Left kidney (tissue), 2 donors: ENCODE results near the gene SDK2. TPM values are rescaled to one million over a fixed set of nuclear protein-coding genes. Genes with fewer than 3 reads are reported as not detected.

Experiments
- DNase-seq: peaks from one replicate; pipeline ENCODE4 v3.0.0-alpha.2; 2013
- polyA plus RNA-seq: library from polyadenylated mRNA; unstranded; fragments of 120-200 nt; gene quantifications from one replicate; pipeline ENCODE4 v1.2.1, GENCODE V29; 2013; ENCODE audit not compliant: insufficient read length

Gene SDK2
- polyA plus RNA-seq, 1 donor = 9.3 TPM

DNA sequence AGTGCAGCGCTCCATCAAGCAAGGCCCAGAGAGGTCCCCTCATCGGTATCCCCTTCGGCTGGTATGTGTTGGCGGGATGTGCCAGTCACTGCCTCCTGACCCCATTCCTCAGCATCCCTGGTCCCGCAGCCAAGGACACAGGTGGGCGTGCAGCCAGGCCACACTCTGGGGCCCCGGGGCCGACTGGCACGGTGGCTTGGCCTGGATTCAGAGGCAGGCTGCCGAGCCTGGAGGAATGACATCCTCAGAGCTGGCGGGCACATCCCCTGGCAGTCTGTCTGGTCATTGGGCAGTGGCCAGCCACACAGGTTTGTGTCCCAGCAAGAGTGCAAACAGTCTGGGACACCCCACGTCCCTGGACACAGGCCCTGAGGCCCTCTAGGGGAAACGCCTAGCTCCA lies 111.1 kb downstream of the SDK2 start:
- DNase-seq = no peak

DNA sequence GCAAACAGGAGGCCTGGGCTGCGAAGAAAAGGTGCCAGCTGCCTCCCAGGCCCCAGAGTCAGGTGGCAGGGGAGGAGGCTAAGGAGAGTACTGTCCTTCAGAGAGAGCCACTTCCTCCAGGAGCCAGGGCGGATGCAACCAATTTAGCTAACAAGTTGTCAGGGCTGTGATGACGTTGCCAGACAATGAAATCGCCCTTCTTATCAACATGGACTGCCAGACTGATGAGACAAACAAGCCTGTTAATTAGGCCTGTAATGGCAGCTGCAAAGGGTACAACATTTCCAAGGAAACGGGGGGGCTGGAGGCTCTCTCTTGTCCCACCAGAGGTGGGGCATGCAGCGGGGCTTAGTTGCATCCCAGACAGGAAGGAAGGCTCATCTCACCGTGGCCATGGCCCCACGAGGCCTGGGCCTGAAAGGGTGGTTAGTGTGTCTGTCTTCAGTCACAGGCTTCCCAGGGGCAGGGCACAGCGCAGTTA lies 111.8 kb downstream of the SDK2 start:
- DNase-seq = no peak

DNA sequence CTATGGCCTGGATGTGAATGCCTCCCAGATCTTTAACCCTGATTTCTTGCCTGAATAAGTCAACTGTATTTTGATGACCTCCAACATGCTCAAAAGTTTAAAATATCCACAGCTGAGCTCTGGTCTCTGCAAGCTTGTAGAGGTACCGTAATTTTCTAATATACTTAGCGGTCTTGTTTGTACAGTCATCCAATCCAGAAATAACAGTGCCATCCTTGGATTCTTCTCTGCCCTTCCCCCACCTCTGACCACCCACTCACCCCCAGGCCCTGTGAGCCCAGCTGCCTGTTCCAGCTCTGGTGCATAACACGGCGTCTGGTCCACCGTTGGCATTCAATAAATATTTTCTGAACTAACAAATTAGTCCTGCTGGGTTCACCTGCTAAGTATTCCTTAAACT lies 113.1 kb downstream of the SDK2 start:
- no peak for DNase-seq

DNA sequence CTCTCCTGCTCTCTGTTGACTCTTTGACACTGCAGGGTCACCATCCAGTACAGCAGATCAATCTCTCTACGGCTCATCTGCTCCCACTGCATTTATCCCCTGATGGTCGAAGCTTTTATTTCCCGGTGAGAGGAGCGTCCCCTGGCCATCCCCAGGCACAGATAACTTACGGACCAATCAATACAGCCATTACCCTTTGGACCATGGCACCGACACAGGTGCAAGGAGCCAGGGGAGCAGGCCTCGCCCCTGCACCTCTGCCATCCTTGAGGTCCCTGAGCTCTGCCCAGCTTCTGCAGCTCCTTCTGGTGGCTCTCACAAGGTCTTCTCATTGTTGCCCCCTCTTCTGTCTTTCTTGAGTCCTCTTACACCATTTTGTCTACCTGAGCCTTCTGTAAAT lies 115.6 kb downstream of the SDK2 start:
- DNase-seq = no peak

DNA sequence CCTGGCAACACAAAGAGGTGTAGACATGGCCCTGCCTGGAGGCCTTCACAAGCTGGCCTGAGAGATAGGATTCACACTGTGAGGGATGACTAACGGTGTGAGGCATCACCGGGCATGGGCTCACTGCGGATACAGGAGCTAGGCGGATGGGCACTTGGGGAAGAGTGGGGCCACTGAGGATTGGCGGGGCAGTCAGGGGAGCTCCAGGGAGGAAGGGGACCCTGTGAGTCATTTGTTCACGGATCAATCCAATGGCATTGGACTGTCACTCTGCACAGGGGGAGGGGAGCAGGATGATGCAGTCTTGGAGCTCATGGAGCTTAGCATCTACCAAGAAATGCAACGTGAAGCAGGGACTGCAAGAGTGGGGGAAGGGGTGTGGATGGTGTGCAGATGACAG lies 117.3 kb downstream of the SDK2 start:
- no peak for DNase-seq

DNA sequence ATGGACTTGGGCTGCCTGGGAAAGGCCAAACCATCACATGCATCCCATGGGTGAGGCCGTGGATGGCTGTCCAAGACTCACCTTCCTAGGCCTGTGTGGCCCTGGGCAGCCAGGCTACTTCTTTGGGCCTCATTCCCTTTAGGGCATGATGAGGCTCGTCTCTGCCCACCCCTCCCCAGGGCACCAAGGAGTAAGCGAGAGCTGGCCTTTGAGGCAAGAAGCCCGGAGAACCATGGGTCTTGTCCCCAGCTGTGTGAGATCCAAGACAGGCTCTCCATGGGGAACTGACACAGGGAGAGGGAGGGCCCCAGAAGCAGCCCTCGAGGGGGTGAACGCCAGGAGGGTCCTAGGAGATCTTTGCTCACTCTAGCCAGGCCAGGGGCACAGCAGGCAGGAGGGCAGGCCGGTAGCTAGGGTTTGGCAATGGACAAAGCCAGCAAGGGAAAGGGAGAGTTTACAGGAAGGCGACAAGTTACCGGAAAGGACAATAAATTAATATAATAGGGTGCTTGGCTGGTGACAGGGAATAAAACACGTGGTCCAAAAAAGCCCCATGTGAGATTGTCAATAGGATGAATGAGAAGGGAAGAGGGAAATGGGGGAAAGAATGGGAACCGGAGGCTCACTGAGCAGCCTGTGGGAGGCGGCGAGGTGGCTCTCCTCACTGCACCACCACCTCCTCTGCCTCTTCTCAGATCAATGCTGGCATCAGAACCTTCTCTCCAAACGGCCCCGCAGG lies 119.1 kb downstream of the SDK2 start:
- DNase-seq = no peak

DNA sequence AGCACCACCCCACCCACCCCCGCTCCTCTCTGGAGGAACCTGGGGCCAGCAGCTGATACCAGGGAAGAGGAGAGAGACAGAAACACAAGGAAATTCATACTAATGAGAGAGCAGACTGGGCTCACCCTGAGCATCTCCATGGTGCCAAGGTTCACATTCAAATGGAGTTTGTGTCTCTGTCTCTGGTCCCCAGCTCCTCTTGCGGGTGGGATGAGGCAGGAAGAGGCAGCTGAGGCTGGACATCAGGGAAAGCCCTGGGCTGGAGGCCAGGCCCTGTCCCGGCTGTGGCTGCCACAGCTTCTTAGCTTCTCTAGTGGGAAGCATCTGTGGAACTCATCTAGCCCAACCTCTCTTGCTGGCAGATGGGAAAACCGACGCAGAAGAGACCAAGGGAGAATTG lies 121.5 kb downstream of the SDK2 start:
- DNase-seq = no peak

DNA sequence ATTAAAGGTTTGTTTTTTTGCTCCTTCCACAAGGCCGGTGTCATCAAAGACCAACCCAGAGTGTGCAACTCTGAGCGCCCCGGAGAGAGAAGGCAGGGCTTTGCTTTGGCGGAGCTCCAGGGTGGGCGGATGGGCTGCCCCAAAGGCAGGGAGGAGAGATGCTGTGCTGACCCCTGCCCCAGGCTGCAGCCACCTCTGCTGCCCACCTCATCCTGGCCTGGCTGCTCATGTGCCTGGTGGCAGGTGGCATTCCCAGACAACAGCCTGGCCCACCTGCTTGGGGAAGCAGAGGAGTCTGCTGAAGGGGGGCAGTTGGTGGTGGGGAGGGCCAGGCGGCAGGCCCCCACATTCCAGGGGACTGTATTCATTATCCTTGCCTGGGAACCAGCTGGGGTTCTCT lies 122.1 kb downstream of the SDK2 start:
- DNase-seq = no peak

DNA sequence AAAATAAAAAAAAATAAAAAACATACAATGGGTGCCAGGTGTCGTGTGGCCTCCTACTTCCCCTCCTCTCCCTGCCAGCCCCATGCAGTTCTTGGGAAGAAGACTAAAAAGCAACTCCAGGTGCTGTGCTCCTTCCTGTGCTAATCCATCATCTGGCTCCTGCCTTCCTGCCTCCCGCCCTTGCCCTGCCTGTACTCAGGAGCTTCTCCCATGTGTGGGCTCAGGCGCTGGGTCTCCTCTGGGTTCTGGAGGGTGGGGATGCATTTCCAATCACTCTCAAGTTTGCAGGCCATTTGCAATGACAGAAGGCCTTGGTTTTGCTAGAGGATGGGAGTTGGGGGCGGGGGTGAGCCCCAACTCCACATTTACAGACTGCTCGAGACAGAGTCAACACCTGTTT lies 122.9 kb downstream of the SDK2 start:
- no peak for DNase-seq

DNA sequence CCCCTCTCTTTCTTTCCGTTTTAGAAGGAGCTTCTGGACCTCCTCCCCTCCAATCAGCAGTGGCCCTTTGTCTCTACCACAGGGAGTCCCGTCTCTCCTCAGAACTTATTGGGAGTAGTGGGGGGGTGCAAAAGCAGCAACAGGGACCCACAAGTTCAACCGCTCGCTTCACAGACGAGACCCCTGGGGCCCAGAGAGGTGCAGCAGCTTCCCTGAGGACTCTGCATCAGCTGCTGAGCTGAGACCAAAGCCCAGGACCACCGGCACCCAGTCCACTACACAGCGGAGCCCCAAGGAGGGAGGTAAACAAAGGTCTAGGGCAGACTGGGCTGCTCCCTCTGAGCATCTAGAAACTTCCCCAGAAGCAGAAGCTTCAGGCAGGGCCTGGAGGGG lies 123.9 kb downstream of the SDK2 start:
- no peak for DNase-seq

DNA sequence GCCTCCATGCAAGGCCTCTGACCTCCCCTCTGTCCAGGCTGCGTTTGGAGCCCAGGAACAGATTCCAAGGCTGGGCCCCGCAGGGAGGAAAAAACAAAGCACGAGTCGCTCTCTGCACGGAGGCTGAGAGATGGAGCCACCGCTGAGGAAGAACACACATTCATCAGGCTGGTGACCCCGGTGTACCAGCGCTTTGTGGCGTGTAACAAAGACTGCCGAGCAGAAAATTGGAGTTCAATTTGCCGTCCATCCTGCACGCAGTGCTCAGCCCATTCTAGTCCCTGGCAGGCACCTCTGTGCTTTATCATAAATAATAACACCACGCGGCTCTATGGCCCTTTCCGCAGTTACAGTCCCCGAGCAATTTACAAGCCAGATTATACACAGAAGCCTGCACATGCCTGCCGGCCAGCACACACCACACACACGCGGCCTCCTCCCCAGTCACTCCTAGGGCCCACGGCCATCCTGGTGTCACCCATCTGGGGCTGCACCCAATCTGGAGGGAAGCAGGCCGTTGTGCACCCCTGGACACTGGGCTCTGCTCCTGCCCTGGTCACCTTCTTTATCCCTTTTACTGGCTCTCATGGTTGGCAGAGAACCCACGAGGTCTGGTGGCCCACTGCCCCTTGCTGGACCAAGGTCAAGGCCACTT lies 124.4 kb downstream of the SDK2 start:
- DNase-seq = no peak

DNA sequence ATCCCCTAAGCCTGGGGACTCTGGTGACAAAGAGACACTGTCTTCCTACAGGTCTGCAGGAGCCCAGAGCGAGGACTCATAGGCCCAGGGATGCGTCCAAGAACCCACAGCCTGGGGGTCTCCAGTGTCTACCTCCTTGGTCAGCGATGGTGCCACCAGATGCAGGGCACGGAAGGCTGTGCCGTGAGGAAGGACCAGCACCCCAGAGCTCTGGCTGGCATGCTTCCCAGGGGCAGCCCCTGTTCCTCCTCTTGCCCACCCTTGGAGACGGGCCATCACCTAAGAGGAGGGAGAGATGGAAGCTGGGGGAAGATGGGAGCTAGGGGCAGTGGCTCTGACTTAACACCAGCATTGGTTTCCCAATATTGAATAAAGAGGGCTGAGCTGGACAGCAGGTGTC lies 125.2 kb downstream of the SDK2 start:
- no peak for DNase-seq

DNA sequence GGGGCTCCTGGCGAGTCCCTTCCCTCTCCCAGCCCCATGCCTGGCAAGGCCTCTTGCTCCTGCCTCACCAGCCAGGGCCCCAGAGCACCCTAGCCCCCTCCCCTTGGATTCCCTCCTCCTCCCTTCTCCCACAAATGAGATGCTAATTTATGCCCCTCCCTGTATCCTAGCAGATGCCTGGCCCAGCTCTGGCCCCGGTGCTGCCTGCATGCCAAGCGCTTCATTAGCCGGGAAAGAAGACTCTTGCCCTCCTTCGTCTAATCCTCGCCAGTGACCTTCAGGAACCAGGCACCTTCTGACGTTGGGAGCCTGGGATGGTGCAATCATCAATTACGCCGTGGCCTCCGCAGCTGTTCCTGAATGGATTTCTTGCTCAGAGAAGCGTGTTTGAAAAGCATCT lies 127.8 kb downstream of the SDK2 start:
- DNase-seq = no peak

DNA sequence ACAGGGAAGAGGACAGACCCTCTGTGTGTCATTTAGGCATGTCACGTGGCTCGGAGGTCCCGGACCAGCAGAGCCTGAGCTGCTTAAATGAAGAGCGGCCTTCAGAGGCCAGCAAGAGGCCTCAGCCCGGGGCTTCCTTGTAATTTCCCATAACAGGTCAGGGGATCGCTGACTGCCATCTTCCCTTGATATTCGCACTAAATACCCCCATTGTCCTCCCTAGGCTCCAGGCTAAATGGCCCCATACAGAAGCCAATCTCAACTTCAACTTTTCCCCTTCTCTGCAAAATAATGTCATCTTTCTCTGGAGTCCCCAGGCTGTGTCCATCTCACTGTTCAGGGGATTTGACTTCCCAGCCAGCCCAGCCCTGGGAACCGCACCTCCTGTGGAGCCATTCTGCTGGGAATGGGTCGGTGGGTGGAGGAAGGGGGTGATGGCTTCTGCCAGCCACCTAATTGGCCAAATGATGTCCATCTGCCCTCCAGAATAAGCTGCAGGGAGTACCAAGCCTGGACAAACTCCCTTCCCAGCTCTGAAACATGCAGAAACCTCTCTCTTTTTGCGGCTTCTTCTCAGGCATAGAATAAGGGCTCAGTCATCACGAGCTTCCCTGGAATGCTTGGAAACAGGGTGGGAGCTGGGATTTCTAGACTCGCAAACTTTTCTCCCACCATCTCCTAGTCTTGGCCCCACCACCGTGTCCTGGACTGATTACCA lies 129.9 kb downstream of the SDK2 start:
- no peak for DNase-seq

DNA sequence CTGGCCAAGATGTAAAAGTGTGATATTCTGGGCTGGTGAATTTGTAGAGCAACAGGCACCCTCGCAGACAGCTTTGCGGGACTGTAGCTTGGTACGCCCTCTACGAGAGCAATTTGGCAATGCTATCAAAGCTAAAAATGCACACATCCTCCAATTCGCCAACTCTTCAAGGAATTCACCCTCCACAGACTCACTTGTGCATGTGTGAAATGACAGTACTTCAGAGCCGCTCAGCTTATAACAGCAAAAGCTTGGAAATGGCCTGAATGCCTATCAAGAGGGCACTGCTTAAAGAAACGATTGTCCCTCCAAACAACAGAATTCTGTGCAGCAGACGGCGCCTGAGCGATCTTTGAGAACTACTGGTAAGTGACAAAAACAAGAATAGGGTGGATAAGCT lies 130.8 kb downstream of the SDK2 start:
- DNase-seq = no peak

DNA sequence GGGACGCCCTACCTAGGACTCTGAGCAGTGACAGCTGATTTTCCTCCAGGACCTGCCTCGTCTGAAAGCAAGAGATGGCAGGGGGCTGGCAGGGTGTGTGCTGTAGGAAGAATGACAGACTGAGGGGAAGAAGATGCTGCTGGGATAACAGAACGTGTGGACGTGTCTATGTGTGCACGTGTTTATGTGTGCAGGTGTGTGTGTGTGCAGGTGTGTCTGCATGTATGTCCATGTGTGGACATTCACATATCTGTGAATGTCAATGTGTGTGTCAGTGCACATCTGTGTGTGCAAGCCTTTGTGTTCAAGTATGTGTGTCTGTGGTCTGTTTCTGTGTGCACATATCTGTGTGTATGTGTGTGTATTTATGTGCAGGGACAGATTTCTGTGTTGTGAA lies 132.5 kb downstream of the SDK2 start:
- DNase-seq = no peak

DNA sequence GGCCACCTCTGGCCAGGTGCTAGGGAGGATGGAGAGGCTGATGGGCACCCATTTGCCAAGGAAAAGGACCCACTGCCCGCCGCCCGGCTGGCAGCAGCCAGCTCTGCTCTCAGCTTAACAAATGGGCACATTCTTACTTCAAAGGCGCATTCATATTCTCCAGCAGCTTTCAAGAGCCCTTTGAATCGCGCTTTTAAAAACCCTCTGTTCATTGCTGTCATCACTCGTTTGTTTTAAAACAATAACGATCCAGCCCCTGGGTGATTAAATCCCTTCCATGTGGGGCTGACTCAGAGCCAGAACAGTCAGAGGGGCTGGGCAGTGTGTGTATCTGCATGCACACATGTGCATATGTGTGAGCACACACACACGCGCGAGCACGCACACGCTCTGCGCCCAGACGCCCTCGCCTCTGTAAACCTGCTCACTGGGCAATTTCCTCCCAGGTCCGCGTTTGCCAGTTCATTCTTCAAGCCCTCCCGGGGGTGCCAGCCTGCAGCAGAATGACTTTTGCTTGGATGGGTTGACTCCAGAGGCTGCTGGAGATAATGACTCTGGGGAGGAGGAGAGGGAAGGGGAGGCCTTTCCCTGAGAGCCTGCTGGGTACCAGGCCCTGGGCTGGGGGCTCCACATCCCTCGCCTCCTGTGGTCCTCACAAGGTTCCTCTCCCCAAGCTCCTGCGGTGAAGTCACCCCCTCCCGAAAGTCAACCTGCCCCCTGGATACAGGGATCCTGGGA lies 133.1 kb downstream of the SDK2 start:
- DNase-seq = no peak

DNA sequence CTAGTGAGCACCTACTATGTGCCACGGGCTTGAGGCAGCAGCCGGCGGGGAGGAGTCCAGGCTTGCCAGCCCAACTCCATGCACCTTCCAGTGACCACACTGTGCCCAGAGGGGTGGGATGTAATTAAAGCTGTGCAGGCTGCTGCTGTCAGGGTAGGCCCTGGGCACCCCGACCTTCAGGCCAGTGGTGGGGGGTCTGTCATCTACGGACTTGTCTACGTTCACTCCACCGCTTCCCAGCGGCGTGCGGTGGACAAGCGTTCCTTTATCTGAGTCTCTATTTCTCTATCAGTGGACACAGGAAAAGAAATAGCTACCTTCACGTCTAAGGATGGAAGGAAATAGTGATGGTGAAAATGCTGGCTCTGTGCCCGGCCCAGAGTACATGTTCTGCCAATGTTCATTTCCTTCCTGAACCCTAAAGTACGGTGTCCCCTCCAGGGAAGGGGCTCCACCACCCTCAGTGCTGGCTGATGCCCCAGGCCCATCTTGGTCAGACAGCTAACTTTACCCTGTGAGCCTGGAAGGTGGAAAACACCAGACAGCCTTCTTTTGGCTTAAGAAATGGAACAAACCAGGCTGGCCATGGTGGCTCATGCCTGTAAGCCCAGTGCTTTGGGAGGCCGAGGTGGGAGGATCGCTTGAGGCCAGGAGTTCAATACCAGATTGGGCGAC lies 135.2 kb downstream of the SDK2 start:
- no peak for DNase-seq

DNA sequence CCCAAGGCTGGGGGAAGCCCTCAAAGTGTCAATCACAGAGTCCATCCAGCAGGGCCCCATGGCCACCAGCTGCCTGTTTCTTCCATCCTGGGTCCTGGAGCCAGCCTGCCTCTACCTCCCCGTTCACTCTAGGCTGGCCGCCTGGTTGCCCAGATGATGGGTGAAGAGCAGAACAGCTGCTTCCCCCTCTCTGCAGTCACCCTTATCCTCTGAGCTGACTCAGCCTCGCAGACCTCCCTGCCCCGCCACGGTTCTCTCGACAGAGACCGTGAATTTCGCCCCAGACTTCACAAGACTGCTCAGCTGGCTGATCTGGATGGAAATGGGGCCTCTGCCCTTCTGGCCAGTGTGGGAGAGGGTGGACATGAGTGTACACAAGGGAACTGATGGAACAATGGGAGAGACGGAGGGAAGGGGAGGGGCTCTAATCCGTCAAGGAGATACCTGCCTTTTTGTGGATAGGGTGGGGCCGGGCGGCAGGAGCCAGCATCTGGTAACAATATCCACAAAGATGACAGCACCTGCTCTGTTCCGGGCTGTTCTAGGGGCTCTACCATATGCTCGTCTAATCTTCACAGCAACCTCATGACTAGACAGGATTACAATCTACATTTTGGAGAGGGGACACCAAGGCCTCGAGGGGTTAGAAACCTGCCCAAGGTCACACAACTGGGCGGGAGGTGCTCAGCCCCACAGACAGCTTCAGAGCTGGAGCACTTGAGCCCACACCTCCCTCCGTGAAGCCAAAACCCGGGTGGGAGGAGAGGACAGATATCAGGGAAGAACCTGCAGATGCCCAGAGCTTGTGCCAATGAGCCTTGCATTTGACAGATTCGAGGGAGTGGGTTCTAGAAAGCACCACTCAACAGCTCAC lies 136.0 kb downstream of the SDK2 start:
- DNase-seq = no peak

DNA sequence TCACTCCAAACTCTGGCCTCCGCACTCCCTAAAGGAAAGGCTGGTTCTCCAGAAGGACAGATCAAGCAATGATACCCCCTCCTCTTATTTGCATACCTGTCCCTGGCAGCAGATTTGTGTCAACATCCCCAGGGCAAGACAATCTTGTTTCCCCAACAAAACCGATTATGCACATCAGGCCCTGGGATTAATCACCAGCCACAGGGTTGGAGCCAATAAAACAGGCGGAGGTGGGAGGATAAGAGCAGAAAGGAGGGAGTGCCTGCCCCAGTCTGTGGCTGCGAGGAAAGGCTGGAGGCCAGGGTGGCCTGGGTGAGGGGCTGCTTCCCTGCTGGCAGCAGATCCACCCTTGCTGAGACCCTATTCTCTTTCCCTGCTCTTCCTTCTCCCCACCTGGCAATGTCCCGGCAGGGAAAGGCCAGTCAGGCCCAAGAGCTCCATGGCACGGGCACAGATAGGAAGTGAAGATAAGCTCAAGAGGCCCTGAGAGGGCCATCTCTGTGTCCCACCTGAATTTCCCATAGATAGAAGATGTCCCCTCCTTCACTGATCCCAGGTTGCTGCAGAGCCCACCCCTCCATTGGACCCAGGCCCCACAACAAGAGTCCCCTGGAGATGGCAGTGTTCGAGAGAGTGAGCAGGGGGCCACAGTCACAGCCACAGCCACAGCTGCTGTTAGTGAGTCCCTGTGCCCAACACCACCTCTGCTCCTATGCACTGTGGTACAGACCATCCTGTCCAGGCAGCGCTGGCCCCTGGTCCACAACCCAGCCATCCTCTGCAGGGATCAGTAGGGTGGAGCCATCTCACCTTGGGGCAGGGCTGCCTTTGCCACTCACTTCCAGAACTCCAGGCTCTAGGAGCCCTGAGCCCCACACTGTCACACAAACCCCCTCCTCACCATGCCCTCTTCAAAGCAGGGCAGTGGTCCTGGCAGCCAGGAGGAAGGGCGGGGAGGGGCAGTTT lies 137.5 kb downstream of the SDK2 start:
- no peak for DNase-seq
